ENCODE results near the gene NOP58. TPM values are rescaled to one million over a fixed set of nuclear protein-coding genes. Genes with fewer than 3 reads are reported as not detected.

NOP58 gene
- polyA plus RNA-seq, 2 of the 4 experiments (the other 2 are of a cell fraction) = 106 to 172 TPM

DNA sequence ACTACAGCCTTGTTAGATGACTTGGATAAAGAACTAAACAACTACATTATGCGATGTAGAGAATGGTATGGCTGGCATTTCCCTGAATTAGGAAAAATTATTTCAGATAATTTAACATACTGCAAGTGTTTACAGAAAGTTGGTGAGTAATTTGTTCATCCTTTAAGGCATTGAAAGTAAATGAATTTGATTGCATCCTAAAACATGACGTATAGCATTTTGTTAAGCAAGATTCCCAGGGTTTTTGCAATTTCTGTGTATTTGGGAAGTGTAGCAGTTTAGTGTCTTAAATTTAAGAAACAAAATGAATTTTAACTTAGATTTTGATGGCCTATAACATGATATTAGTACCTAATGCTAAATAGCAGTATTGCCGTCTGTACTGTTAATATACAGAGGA, 24.8 kb downstream of the NOP58 start:
- Histone ChIP-seq H3K27ac (no peak overlapping the region), H3K4me1 (no peaks in the 10 kb centered on the region), H3K4me2 (no peak overlapping the region), H3K9me3 (no peaks in the 10 kb centered on the region), H3K4me3 (no peak overlapping the region)
- POLR2A ChIA-PET = no interaction called here
- CTCF ChIA-PET = interaction anchor here (1.0 kb wide), 1 partner anchor 13 kb away, joined by 3 read pairs; no protein-coding TSS in a partner anchor
- DNase-seq (ENCODE audit: low read depth in 1 of 2, low spot score in 1 of 2) (no peak), FAIRE-seq (no peak), ATAC-seq (no peak)
- WGBS (ENCODE audit: missing lambda C conversion rate) = 94% methylated on average over 3 of the region's 3 CpGs
- TF ChIP-seq NPAS2 (CRISPR knock-in tag; IDR thresholded peaks at IDR 0.05; ENCODE audit: borderline replicate concordance) (no peak), RCOR1 (IDR thresholded peaks at IDR 0.05; ENCODE audit: low read depth, low read length) (no peak), KDM5A (IDR thresholded peaks at IDR 0.05) (no peak), RNF2 (IDR thresholded peaks at IDR 0.05; ENCODE audit: borderline replicate concordance, low read depth) (no peak), CTCF (IDR thresholded peaks at IDR 0.05) (no peak), GATA3 (IDR thresholded peaks at IDR 0.05; ENCODE audit: borderline replicate concordance) (no peak), HDAC2 (IDR thresholded peaks at IDR 0.05) (no peak)

DNA sequence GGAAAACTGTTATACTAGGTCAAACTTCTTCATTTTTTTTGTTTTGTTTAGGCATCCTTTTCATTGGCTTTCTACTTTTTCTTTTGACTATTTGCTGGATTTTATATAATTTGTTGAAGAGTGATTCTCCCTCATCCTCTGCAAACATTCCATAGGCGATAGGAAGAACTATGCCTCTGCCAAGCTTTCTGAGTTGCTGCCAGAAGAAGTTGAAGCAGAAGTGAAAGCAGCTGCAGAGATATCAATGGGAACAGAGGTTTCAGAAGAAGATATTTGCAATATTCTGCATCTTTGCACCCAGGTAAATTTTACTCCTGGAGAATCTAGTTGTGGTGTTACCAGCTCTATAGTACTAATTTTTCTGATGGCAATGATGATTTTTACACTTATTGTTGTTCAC, 25.4 kb downstream of the NOP58 start:
- no peak for DNase-seq (ENCODE audit: low read depth in 1 of 2, low spot score in 1 of 2)
- FAIRE-seq = no peak
- H3K4me3 ChIP-seq = no peak overlapping the region
- 88% methylated on average over 1 of the region's 1 CpG for WGBS (ENCODE audit: missing lambda C conversion rate)
- H3K4me1 ChIP-seq = no peaks in the 10 kb centered on the region
- no peak overlapping the region for H3K27ac ChIP-seq
- ChIA-PET CTCF (interaction anchor here (0.6 to 1.0 kb wide), 2 partner anchors 11 to 13 kb away, joined by 3 read pairs; no protein-coding TSS in a partner anchor), POLR2A (no interaction called here)
- no peak for ATAC-seq
- H3K9me3 ChIP-seq = no peaks in the 10 kb centered on the region
- TF ChIP-seq FOSL2 (IDR thresholded peaks at IDR 0.05) (no peak), FOSL2 (CRISPR knock-in tag; IDR thresholded peaks at IDR 0.05) (no peak), MAZ (IDR thresholded peaks at IDR 0.05; ENCODE audit: borderline replicate concordance, low read depth, low read length) (no peak), NFE2L2 (conservative IDR thresholded peaks at IDR 0.05; ENCODE audit: low read length) (no peak), MYC (IDR thresholded peaks at IDR 0.05; ENCODE audit: borderline replicate concordance, low read length) (no peak)
- H3K4me2 ChIP-seq = no peak overlapping the region

DNA sequence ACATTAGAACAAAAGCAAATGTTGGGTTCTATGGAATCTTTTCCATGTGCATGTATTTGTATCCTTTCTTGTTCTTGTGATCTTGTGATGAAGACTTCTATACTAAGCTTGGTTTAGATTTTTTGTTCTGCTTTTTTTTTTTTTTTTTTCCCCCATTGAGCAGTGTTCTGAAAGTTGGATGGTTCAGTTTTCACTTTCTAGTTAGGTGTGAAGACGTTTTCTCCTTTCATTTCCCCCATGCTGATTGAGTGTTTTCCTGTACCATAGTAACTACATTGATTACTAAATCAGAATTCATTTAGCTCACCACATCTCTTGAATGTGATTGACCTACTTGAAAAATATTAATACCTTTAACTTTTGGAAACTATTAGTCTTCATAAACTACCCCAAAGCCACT, 34.1 kb downstream of the NOP58 start:
- CTCF ChIA-PET = interaction anchor here (1.0 to 2.2 kb wide), 2 partner anchors 8 to 12 kb away, joined by 3 to 6 read pairs; no protein-coding TSS in a partner anchor
- ATAC-seq = no peak
- 68% methylated on average over 1 of the region's 1 CpG for WGBS (ENCODE audit: missing lambda C conversion rate)
- FAIRE-seq = no peak
- no peak overlapping the region for H3K4me2 ChIP-seq
- POLR2A ChIA-PET = no interaction called here
- TF ChIP-seq HOXB5 (CRISPR knock-in tag; IDR thresholded peaks at IDR 0.05) = no peak
- no peak for TF ChIP-seq NFE2L2 (conservative IDR thresholded peaks at IDR 0.05; ENCODE audit: low read length)
- no peak for TF ChIP-seq RFX5 (IDR thresholded peaks at IDR 0.05)
- no peak for TF ChIP-seq JUN (IDR thresholded peaks at IDR 0.05)
- TF ChIP-seq BHLHE40 (IDR thresholded peaks at IDR 0.05; ENCODE audit: low read depth, low read length) = no peak
- no peak for TF ChIP-seq CBX8 (IDR thresholded peaks at IDR 0.05)
- no peak for TF ChIP-seq HMGXB4 (CRISPR knock-in tag; IDR thresholded peaks at IDR 0.05; ENCODE audit: borderline replicate concordance)
- TF ChIP-seq RCOR1 (IDR thresholded peaks at IDR 0.05; ENCODE audit: low read depth, low read length) = no peak
- TF ChIP-seq RAD21 (conservative IDR thresholded peaks at IDR 0.05 in 1 of 2, IDR thresholded peaks at IDR 0.05 in 1 of 2) = no peak
- TF ChIP-seq JUNB (IDR thresholded peaks at IDR 0.05) = no peak
- TF ChIP-seq KDM5A (IDR thresholded peaks at IDR 0.05) = no peak
- TF ChIP-seq ZNF302 (CRISPR knock-in tag; IDR thresholded peaks at IDR 0.05) = no peak
- TF ChIP-seq MAX (IDR thresholded peaks at IDR 0.05) = no peak
- TF ChIP-seq NR3C1 (IDR thresholded peaks at IDR 0.05) = no peak
- no peak for TF ChIP-seq ELK1 (IDR thresholded peaks at IDR 0.05; ENCODE audit: low read depth, low read length)
- no peak for TF ChIP-seq ZC3H11A (IDR thresholded peaks at IDR 0.05)
- no peak for TF ChIP-seq KDM1A (IDR thresholded peaks at IDR 0.05; ENCODE audit: low read depth)
- no peak for TF ChIP-seq FOSB (CRISPR knock-in tag; IDR thresholded peaks at IDR 0.05)
- TF ChIP-seq CEBPB (IDR thresholded peaks at IDR 0.05) = no peak
- no peak for TF ChIP-seq SREBF2 (IDR thresholded peaks at IDR 0.05)
- H3K4me1 ChIP-seq = no peaks in the 10 kb centered on the region
- H3K4me3 ChIP-seq = no peak overlapping the region
- no peak overlapping the region for H3K27ac ChIP-seq
- H3K9me3 ChIP-seq = no peaks in the 10 kb centered on the region
- DNase-seq (ENCODE audit: low read depth in 1 of 2, low spot score in 1 of 2) = no peak

Measured in A549 (cell line).